ENCODE data around the gene HIVEP3. TPM values are rescaled to one million over a fixed set of nuclear protein-coding genes. Genes with fewer than 3 reads are reported as not detected.

HIVEP3 gene
- total and polyA plus RNA-seq, 2 of the 13 experiments (the other 11 are each of a cell fraction or from before 2014, with no cell fraction given): 0.05 TPM; not detected in 1

GRCh38 chr1:41855713-41856112, 63.0 kb downstream of the HIVEP3 start:
- intact Hi-C loops (cut with micrococcal nuclease; ENCODE audit: unreplicated experiment): no loop called here
- peaks cover 4 to 6% of the 10 kb centered on the region in 2 experiments; a peak in 3 of 5 replicates for H3K27me3 ChIP-seq (ENCODE audit: control insufficient read depth in 1 of 2, insufficient read depth in 2 of 2, low read length in 2 of 2)
- ATAC-seq: no peak

DNA sequence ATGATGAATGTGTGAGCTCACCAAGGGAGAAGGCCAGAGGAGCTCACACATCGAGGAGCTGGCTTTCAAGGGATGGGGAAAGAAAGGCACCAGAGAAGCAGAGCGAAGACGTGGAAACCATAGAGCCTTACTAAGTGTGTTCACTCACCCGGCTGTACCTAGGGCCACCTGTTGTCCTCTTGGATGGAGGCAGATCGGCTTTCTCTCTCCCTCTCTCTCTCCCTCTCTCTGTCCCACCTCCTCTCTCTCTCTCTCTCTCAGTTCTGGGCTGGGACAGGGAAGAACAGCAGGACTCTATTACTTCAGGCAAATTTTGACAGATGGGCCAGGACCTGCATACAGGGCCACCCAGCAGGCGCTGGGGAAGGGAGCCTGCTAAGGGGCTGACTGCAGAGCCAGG, 64.8 kb downstream of the HIVEP3 start:
- Histone ChIP-seq H3K36me3 (replicated peaks in 1 of 2; ENCODE audit: control insufficient read depth in 1 of 2, insufficient read depth in 2 of 2, low read length in 2 of 2) (no peaks in the 10 kb centered on the region), H4K20me1 (ENCODE audit: insufficient read depth, low read length) (no peaks in the 10 kb centered on the region), H3K27me3 (ENCODE audit: control insufficient read depth in 1 of 2, insufficient read depth in 2 of 2, low read length in 2 of 2) (peaks cover 4 to 10% of the 10 kb centered on the region in 2 experiments; a peak in 4 of 5 replicates), H3K27ac (ENCODE audit: extremely low read length, insufficient read depth, low read length) (no peak overlapping the region), H3K9ac (ENCODE audit: insufficient read depth, low read depth, low read length) (no peak overlapping the region), H3K9me3 (ENCODE audit: low read length) (no peaks in the 10 kb centered on the region), H2AFZ (ENCODE audit: low read length) (no peak overlapping the region), H3K4me1 (ENCODE audit: insufficient read depth, low read length) (no peaks in the 10 kb centered on the region), H3K79me2 (ENCODE audit: insufficient read depth, low read length) (no peaks in the 10 kb centered on the region), H3K4me3 (replicated peaks in 1 of 3; ENCODE audit: insufficient read depth in 1 of 3, low read depth in 2 of 3, low read length in 3 of 3) (no peak overlapping the region), H3K4me2 (ENCODE audit: low read depth, low read length) (no peak overlapping the region)
- no TSS peak for BruUV-seq (replicated peaks)
- intact Hi-C loops (cut with micrococcal nuclease; ENCODE audit: unreplicated experiment) (no loop called here), in situ Hi-C loops (cut with HindIII; ENCODE audit: extremely low pct_ligation_motif_present, low pct_unique_long_range_greater_than_20kb) (no loop called here)
- DNase-seq (ENCODE audit: low spot score): no peak
- WGBS (ENCODE audit: low lambda C conversion rate): 9% methylated on average over 6 of the region's 6 CpGs
- FAIRE-seq: no peak
- POLR2A ChIA-PET: no interaction called here
- ATAC-seq: no peak
- CTCF ChIA-PET (ENCODE audit: low intra/inter-chr PET ratio, low total read pairs): no interaction called here
- TF ChIP-seq MXI1 (IDR thresholded peaks at IDR 0.05; ENCODE audit: borderline replicate concordance, low read depth, low read length): no peak
- TF ChIP-seq SIN3B (IDR thresholded peaks at IDR 0.05; ENCODE audit: low read length): no peak
- TF ChIP-seq, protein P1, sequence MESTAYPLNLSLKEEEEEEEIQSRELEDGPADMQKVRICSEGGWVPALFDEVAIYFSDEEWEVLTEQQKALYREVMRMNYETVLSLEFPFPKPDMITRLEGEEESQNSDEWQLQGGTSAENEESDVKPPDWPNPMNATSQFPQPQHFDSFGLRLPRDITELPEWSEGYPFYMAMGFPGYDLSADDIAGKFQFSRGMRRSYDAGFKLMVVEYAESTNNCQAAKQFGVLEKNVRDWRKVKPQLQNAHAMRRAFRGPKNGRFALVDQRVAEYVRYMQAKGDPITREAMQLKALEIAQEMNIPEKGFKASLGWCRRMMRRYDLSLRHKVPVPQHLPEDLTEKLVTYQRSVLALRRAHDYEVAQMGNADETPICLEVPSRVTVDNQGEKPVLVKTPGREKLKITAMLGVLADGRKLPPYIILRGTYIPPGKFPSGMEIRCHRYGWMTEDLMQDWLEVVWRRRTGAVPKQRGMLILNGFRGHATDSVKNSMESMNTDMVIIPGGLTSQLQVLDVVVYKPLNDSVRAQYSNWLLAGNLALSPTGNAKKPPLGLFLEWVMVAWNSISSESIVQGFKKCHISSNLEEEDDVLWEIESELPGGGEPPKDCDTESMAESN (CRISPR knock-in tag; conservative IDR thresholded peaks at IDR 0.05): no peak
- TF ChIP-seq SIX4 (CRISPR knock-in tag; IDR thresholded peaks at IDR 0.05): no peak
- TF ChIP-seq, protein P2, sequence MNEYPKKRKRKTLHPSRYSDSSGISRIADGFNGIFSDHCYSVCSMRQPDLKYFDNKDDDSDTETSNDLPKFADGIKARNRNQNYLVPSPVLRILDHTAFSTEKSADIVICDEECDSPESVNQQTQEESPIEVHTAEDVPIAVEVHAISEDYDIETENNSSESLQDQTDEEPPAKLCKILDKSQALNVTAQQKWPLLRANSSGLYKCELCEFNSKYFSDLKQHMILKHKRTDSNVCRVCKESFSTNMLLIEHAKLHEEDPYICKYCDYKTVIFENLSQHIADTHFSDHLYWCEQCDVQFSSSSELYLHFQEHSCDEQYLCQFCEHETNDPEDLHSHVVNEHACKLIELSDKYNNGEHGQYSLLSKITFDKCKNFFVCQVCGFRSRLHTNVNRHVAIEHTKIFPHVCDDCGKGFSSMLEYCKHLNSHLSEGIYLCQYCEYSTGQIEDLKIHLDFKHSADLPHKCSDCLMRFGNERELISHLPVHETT (CRISPR knock-in tag; conservative IDR thresholded peaks at IDR 0.05): no peak
- TF ChIP-seq BRCA1 (CRISPR knock-in tag; IDR thresholded peaks at IDR 0.05): no peak
- TF ChIP-seq ZNF775 (CRISPR knock-in tag; IDR thresholded peaks at IDR 0.05; ENCODE audit: borderline replicate concordance): no peak
- no peak for TF ChIP-seq ZNF367 (CRISPR knock-in tag; IDR thresholded peaks at IDR 0.05; ENCODE audit: borderline replicate concordance)
- TF ChIP-seq ETS1 (CRISPR knock-in tag; IDR thresholded peaks at IDR 0.05): no peak
- TF ChIP-seq, protein P3, sequence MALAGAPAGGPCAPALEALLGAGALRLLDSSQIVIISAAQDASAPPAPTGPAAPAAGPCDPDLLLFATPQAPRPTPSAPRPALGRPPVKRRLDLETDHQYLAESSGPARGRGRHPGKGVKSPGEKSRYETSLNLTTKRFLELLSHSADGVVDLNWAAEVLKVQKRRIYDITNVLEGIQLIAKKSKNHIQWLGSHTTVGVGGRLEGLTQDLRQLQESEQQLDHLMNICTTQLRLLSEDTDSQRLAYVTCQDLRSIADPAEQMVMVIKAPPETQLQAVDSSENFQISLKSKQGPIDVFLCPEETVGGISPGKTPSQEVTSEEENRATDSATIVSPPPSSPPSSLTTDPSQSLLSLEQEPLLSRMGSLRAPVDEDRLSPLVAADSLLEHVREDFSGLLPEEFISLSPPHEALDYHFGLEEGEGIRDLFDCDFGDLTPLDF (CRISPR knock-in tag; IDR thresholded peaks at IDR 0.05): no peak
- TF ChIP-seq, protein P4, sequence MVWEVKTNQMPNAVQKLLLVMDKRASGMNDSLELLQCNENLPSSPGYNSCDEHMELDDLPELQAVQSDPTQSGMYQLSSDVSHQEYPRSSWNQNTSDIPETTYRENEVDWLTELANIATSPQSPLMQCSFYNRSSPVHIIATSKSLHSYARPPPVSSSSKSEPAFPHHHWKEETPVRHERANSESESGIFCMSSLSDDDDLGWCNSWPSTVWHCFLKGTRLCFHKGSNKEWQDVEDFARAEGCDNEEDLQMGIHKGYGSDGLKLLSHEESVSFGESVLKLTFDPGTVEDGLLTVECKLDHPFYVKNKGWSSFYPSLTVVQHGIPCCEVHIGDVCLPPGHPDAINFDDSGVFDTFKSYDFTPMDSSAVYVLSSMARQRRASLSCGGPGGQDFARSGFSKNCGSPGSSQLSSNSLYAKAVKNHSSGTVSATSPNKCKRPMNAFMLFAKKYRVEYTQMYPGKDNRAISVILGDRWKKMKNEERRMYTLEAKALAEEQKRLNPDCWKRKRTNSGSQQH (CRISPR knock-in tag; IDR thresholded peaks at IDR 0.05; ENCODE audit: low read depth): no peak

More at GRCh38 chr1:41855713-41856112, 63.0 kb downstream of the HIVEP3 start:
- in situ Hi-C loops (cut with HindIII; ENCODE audit: extremely low pct_ligation_motif_present, low pct_unique_long_range_greater_than_20kb): no loop called here
- no peaks in the 10 kb centered on the region for H3K36me3 ChIP-seq (replicated peaks in 1 of 2; ENCODE audit: control insufficient read depth in 1 of 2, insufficient read depth in 2 of 2, low read length in 2 of 2)
- no TSS peak for BruUV-seq (replicated peaks)
- H3K4me2 ChIP-seq (ENCODE audit: low read depth, low read length): no peak overlapping the region
- ChIA-PET POLR2A (no interaction called here), CTCF (ENCODE audit: low intra/inter-chr PET ratio, low total read pairs) (no interaction called here)
- DNase-seq (ENCODE audit: low spot score) (no peak), FAIRE-seq (no peak)
- H3K4me3 ChIP-seq (replicated peaks in 1 of 3; ENCODE audit: insufficient read depth in 1 of 3, low read depth in 2 of 3, low read length in 3 of 3): no peak overlapping the region
- H2AFZ ChIP-seq (ENCODE audit: low read length): no peak overlapping the region
- H4K20me1 ChIP-seq (ENCODE audit: insufficient read depth, low read length): no peaks in the 10 kb centered on the region
- H3K9me3 ChIP-seq (ENCODE audit: low read length): no peaks in the 10 kb centered on the region
- H3K79me2 ChIP-seq (ENCODE audit: insufficient read depth, low read length): no peaks in the 10 kb centered on the region
- H3K4me1 ChIP-seq (ENCODE audit: insufficient read depth, low read length): no peaks in the 10 kb centered on the region
- 0% methylated on average over 1 of the region's 2 CpGs for WGBS (ENCODE audit: low lambda C conversion rate)
- no peak overlapping the region for H3K27ac ChIP-seq (ENCODE audit: extremely low read length, insufficient read depth, low read length)
- TF ChIP-seq CEBPB (IDR thresholded peaks at IDR 0.05; ENCODE audit: borderline replicate concordance, low read depth, low read length) (peak; percentile 3; the same call in 1 of the 2 replicates), ARNT (IDR thresholded peaks at IDR 0.05) (no peak)
- H3K9ac ChIP-seq (ENCODE audit: insufficient read depth, low read depth, low read length): no peak overlapping the region

Measured in HepG2 (cell line).